Upper lobe of left lung (tissue), 6 donors: ENCODE data around the gene ITGA11. TPM values are rescaled to one million over a fixed set of nuclear protein-coding genes. Genes with fewer than 3 reads are reported as not detected.

ENCODE experiments used
- ATAC-seq, 2 donors: fragments of 200-7000 bp; cut with Tn5 transposase; one replicate each; pipeline ENCODE4 v1.9.1; 2022; ENCODE audit warnings: mild to moderate bottlenecking in 2 of 2, moderate library complexity in 2 of 2; ENCODE audit not compliant: low FRiP score in 2 of 2
- DNase-seq, 2 donors: peaks; one replicate each; pipeline ENCODE4 v3.0.0-alpha.2; 2019 to 2020
- H3K27ac ChIP-seq, 4 donors: fragments of 200-600 bp; sonication (generic); one replicate each; pipeline ENCODE4 v1.5.1; 2016 to 2019
- H3K27me3 ChIP-seq, 4 donors: fragments of 200-600 bp; sonication (generic); one replicate each; pipeline ENCODE4 v1.5.1; 2017 to 2019
- H3K36me3 ChIP-seq, 4 donors: fragments of 200-600 bp; sonication (generic); one replicate each; pipeline ENCODE4 v1.5.1; 2016 to 2019
- H3K4me1 ChIP-seq, 4 donors: fragments of 200-600 bp; sonication (generic); one replicate each; pipeline ENCODE4 v1.5.1; 2018 to 2019
- H3K4me3 ChIP-seq, 4 donors: fragments of 200-600 bp; sonication (generic); one replicate each; pipeline ENCODE4 v1.5.1; 2017 to 2019; ENCODE audit warnings: mild to moderate bottlenecking in 2 of 4, moderate library complexity in 1 of 4
- H3K9me3 ChIP-seq, 4 donors: fragments of 200-600 bp; sonication (generic); one replicate each; pipeline ENCODE4 v1.5.1; 2018 to 2019
- EP300 ChIP-seq, 4 donors: sonication (generic); formaldehyde crosslinking; IDR thresholded peaks; one replicate each; pipeline ENCODE4 v1.5.1; 2017; ENCODE audit warnings: antibody characterized with exemption in 4 of 4, control low read depth in 2 of 4
- POLR2A ChIP-seq, 4 donors: fragments of 450-650 bp; IDR thresholded peaks; one replicate each; pipeline ENCODE4 v1.5.1; 2016 to 2017; ENCODE audit warnings: antibody characterized with exemption in 4 of 4, mild to moderate bottlenecking in 2 of 4
- POLR2AphosphoS5 ChIP-seq, 2 donors: sonication (generic); formaldehyde crosslinking; IDR thresholded peaks; one replicate each; pipeline ENCODE4 v1.5.1; 2017; ENCODE audit warnings: antibody characterized with exemption in 2 of 2
- WGBS, 2 donors: methylation state at CpG; one replicate each; pipeline ENCODE4 v1.1.5; 2017 to 2018; 5-methylcytosine and 5-hydroxymethylcytosine counted together
- total RNA-seq, 6 donors: library from RNA; depleted of rRNA in 4 of 6; stranded (reverse); fragments of >200 nt in 4 of 6; gene quantifications; one replicate each; pipeline versions ENCODE4 v1.1.0 to v1.2.1, GENCODE V29; 2016 to 2021
- TF ChIP-seq, protein P1 (sequence below), 6 experiments: fragments of 450-650 bp in 4 of 6; fragments of 200-600 bp in 2 of 6; sonication (generic) in 2 of 6; IDR thresholded peaks; one replicate each; pipeline ENCODE4 v1.5.1; 2016 to 2019; ENCODE audit warnings: antibody characterized with exemption in 6 of 6
- donor health status: DM: no; HTN: no; CAD: no; lungs with moderate emphysema.
- donor health status: DM: no; HTN: yes; CAD: no; lungs with severe emphysema.

ITGA11 gene
- total RNA-seq, 6 donors from 2014 or later = 0.49 to 6.9 (median 1.4) TPM

DNA sequence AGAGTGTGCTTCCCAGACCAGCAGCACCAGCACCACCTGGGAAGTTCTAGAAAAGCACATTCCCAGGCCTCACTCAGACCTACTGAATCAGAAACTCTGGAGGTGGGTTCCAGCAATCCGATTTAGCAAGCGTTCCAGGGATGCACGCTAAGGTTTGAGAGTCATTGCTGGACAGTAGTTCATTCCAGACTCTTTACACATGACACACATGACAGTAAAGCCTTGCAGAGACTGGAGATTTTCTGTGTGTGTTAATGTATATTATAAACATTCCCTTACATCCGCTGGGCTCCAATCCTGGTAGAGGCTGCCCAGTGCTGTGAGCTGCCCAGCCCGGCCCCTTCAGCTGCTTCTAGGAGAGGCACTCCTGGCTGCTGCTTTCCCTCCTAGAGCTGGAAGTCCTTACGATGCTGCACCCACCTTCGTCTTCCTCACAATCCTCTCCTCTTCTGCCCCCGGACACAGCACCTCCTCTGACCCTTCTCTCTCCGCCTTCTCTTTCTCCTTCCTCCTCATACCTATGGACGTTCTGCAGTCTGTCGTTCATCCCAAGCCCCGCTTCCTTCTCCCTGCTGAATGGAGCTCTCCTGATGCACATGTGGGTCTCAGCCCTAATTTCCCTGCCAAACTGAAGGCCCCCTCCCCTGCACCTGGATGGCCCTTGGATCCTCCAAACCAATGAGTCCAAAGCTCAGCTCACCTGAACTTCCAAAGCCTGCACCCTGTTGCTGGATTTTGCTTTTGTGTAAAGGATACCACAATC, 44.4 kb downstream of the ITGA11 start:
- Histone ChIP-seq H3K27me3 (no peaks in the 10 kb centered on the region), H3K4me1 (peaks cover 0 to 5% (median 0%) of the 10 kb centered on the region in 4 donors), H3K27ac (no peak overlapping the region), H3K4me3 (no peak overlapping the region), H3K36me3 (no peaks in the 10 kb centered on the region), H3K9me3 (no peaks in the 10 kb centered on the region)
- TF ChIP-seq EP300 (IDR thresholded peaks at IDR 0.05) (no peak), POLR2AphosphoS5 (IDR thresholded peaks at IDR 0.05) (no peak), POLR2A (IDR thresholded peaks at IDR 0.05) (no peak)
- TF ChIP-seq, protein P1, sequence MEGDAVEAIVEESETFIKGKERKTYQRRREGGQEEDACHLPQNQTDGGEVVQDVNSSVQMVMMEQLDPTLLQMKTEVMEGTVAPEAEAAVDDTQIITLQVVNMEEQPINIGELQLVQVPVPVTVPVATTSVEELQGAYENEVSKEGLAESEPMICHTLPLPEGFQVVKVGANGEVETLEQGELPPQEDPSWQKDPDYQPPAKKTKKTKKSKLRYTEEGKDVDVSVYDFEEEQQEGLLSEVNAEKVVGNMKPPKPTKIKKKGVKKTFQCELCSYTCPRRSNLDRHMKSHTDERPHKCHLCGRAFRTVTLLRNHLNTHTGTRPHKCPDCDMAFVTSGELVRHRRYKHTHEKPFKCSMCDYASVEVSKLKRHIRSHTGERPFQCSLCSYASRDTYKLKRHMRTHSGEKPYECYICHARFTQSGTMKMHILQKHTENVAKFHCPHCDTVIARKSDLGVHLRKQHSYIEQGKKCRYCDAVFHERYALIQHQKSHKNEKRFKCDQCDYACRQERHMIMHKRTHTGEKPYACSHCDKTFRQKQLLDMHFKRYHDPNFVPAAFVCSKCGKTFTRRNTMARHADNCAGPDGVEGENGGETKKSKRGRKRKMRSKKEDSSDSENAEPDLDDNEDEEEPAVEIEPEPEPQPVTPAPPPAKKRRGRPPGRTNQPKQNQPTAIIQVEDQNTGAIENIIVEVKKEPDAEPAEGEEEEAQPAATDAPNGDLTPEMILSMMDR (IDR thresholded peaks at IDR 0.05) = no peak
- DNase-seq (no peak), ATAC-seq (no peak)
- 88% methylated on average over 9 to 12 of the region's 12 CpGs for WGBS, 2 donors

DNA sequence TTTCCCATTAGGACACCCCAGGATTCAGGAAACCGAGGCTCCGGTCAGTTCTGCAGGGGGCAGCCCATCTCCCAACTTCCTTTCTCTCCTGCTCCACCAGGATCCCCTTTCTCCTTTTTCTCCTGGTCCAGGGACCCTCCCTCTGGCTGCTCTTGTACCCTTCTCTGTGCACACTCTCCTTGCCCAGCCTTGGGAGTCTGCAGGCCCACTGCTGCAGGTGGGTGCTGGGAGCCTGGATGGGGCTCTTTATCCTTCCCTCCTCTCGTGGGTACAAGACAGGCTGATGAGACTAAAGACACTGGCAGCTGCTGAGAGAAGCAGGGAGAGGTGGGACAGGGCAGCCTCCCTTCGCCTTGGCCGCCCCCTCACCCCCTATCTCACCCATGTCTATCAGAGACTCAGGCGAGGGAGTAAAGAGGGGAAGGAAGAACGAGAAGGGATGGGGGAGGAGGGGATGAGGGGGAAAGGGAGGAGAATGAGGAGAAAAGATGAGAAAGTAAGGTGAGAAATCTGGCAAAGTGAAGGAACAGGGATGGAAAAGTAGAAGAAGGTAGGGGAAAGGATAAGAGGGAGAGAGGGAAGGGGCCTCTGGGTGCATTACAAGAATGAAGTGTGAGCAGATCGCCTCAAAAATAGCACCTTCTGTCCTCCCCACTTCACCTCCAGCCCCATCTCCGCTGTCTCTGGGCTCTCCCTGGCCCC, 45.2 kb downstream of the ITGA11 start:
- no peak for TF ChIP-seq POLR2A (IDR thresholded peaks at IDR 0.05)
- TF ChIP-seq, protein P1 (IDR thresholded peaks at IDR 0.05) = no peak
- no peak for TF ChIP-seq EP300 (IDR thresholded peaks at IDR 0.05)
- no peak for TF ChIP-seq POLR2AphosphoS5 (IDR thresholded peaks at IDR 0.05)
- DNase-seq = no peak
- H3K27me3 ChIP-seq = no peaks in the 10 kb centered on the region
- peaks cover 0 to 5% (median 0%) of the 10 kb centered on the region in 4 donors for H3K4me1 ChIP-seq
- no peak overlapping the region for H3K4me3 ChIP-seq
- H3K36me3 ChIP-seq = no peaks in the 10 kb centered on the region
- no peak overlapping the region for H3K27ac ChIP-seq
- H3K9me3 ChIP-seq = no peaks in the 10 kb centered on the region
- ATAC-seq = no peak
- WGBS, 2 donors = 74 to 84% methylated on average over 9 of the region's 9 CpGs

DNA sequence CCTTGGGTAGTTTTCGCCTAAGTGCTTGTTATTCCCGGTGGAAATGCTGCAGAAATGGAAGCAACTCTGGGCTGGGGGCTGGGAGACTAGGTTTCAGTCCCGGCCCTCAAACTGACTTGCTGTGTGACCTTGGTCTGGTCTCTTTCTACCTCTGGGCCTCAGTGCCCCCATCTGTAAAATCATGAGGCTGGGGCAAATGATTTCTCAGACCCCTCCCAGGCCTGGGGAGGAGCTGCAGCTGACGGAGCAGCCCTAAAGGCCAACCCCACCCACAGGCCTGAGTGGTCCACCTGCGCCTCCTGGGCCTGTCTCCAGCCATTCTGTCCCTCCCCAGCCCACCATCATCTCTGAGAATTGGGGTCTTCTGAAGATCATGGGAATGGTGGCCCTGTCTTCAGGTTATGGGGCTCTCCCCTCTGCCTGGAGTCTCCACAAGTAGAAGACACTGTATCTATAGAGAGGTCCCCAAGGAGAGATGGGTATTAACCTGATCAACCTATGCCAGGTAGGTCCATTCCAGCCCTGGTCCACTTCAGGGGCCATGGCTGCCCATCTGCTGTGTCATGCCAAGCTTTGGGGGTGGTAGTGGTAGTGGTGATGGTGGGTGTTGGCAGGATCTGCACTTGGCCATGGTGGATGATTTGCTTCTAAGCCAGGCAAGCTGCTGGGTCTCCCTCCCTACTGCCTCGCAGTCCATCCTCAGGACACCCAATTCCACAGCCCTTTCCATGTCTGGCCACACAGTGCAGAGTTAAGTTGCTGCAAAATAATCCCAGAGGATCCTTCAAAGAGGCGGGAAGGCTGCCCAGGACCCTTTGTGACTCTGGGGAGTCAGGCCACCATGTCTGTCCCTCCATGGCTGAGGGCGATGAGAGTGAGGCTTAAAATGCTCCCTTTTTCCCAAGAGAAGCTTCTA, 46.0 kb downstream of the ITGA11 start:
- Histone ChIP-seq H3K27me3 (no peaks in the 10 kb centered on the region), H3K27ac (no peak overlapping the region), H3K9me3 (no peaks in the 10 kb centered on the region), H3K4me1 (peaks cover 0 to 5% (median 0%) of the 10 kb centered on the region in 4 donors), H3K36me3 (no peaks in the 10 kb centered on the region), H3K4me3 (no peak overlapping the region)
- DNase-seq (no peak), ATAC-seq (no peak)
- TF ChIP-seq, protein P1 (IDR thresholded peaks at IDR 0.05) = no peak
- TF ChIP-seq POLR2AphosphoS5 (IDR thresholded peaks at IDR 0.05) = no peak
- no peak for TF ChIP-seq EP300 (IDR thresholded peaks at IDR 0.05)
- no peak for TF ChIP-seq POLR2A (IDR thresholded peaks at IDR 0.05)
- WGBS, 2 donors = 93 to 95% methylated on average over 4 to 8 of the region's 8 CpGs

DNA sequence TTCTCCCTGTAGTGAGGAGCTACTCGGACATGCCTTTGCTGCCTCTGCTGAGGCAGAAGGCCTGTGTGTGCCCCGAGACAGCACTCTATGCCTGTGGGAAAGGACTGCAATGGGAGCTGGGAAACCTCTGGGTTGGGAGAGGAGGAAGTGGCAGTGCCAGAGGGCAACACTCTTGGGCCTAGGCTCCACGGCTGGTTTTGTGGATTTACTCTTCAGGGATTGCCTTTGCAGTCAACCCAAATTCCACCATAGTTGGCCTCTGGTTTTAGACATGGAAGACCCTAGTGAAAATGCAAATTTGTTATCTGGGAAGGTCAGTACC, 46.8 kb downstream of the ITGA11 start:
- ATAC-seq = no peak
- 78 to 97% methylated on average over 3 of the region's 3 CpGs for WGBS, 2 donors
- no peak overlapping the region for H3K27ac ChIP-seq
- H3K27me3 ChIP-seq = no peaks in the 10 kb centered on the region
- H3K4me3 ChIP-seq = no peak overlapping the region
- no peaks in the 10 kb centered on the region for H3K9me3 ChIP-seq
- TF ChIP-seq POLR2A (IDR thresholded peaks at IDR 0.05) = no peak
- TF ChIP-seq EP300 (IDR thresholded peaks at IDR 0.05) = no peak
- TF ChIP-seq POLR2AphosphoS5 (IDR thresholded peaks at IDR 0.05) = no peak
- TF ChIP-seq, protein P1 (IDR thresholded peaks at IDR 0.05) = no peak
- H3K36me3 ChIP-seq = no peaks in the 10 kb centered on the region
- no peaks in the 10 kb centered on the region for H3K4me1 ChIP-seq
- no peak for DNase-seq
